Large intestine (tissue), 3 donors: ENCODE data around the gene CHD3. TPM values are rescaled to one million over a fixed set of nuclear protein-coding genes. Genes with fewer than 3 reads are reported as not detected.

Experiments used
- DNase-seq, 2 donors: peaks; one replicate each; pipeline versions ENCODE4 v3.0.0 to v3.0.0-alpha.2; 2013
- H3K27ac ChIP-seq: one replicate; pipeline ENCODE4 v1.5.1; 2013; ENCODE audit warnings: low read length
- H3K27me3 ChIP-seq: 2 replicates; pipeline ENCODE4 v1.6.1; 2013; ENCODE audit warnings: low read length; ENCODE audit not compliant: control insufficient read depth, insufficient read depth
- H3K36me3 ChIP-seq: 2 replicates; pipeline ENCODE4 v1.6.1; 2013; ENCODE audit warnings: low read length; ENCODE audit not compliant: control insufficient read depth, insufficient read depth
- H3K4me1 ChIP-seq: one replicate; pipeline ENCODE4 v1.6.1; 2013; ENCODE audit warnings: low read length; ENCODE audit not compliant: control insufficient read depth, insufficient read depth
- H3K4me3 ChIP-seq: one replicate; pipeline ENCODE4 v1.5.1; 2013; ENCODE audit warnings: low read length
- H3K9me3 ChIP-seq: one replicate; pipeline ENCODE4 v1.6.1; 2013; ENCODE audit warnings: mild to moderate bottlenecking, low read depth, low read length, moderate library complexity; ENCODE audit not compliant: control insufficient read depth
- WGBS: methylation state at CpG from one replicate; pipeline ENCODE4 v1.1.5; 2013; ENCODE audit warnings: low lambda C conversion rate; ENCODE audit not compliant: insufficient coverage; 5-methylcytosine and 5-hydroxymethylcytosine counted together
- polyA plus RNA-seq: library from polyadenylated mRNA; unstranded; fragments of 120-200 nt; gene quantifications from one replicate; pipeline ENCODE4 v1.2.1, GENCODE V29; 2013

CHD3 gene
- polyA plus RNA-seq, 1 donor, result 73.8 TPM

- no peak overlapping the region for H3K4me3 ChIP-seq
- DNase-seq, result no peak
- no peaks in the 10 kb centered on the region for H3K27me3 ChIP-seq
- H3K4me1 ChIP-seq, result no peaks in the 10 kb centered on the region
- H3K36me3 ChIP-seq, result peaks cover 19% of the 10 kb centered on the region
- no peaks in the 10 kb centered on the region for H3K9me3 ChIP-seq
- no peak overlapping the region for H3K27ac ChIP-seq
- WGBS, result 73% methylated on average over 2 of the region's 4 CpGs
Measured at GRCh38 chr17:7873051-7873450, 15.5 kb upstream of the CHD3 start.

GRCh38 chr17:7875804-7876370 is 12.7 kb upstream of the CHD3 start:
- no peak overlapping the region for H3K27ac ChIP-seq
- no peak overlapping the region for H3K4me3 ChIP-seq
- peaks cover 28% of the 10 kb centered on the region for H3K36me3 ChIP-seq
- DNase-seq, result no peak
- WGBS, result 100% methylated on average over 2 of the region's 2 CpGs
- no peaks in the 10 kb centered on the region for H3K9me3 ChIP-seq
- no peaks in the 10 kb centered on the region for H3K27me3 ChIP-seq
- no peaks in the 10 kb centered on the region for H3K4me1 ChIP-seq

GRCh38 chr17:7878234-7878633 is 10.4 kb upstream of the CHD3 start:
- Histone ChIP-seq H3K4me1 (peaks cover 13% of the 10 kb centered on the region), H3K27ac (no peak overlapping the region), H3K4me3 (no peak overlapping the region), H3K27me3 (no peaks in the 10 kb centered on the region), H3K9me3 (no peaks in the 10 kb centered on the region), H3K36me3 (peaks cover 35% of the 10 kb centered on the region)
- WGBS, result no CpG with 5 or more reads among the region's 7 CpGs
- no peak for DNase-seq

DNA sequence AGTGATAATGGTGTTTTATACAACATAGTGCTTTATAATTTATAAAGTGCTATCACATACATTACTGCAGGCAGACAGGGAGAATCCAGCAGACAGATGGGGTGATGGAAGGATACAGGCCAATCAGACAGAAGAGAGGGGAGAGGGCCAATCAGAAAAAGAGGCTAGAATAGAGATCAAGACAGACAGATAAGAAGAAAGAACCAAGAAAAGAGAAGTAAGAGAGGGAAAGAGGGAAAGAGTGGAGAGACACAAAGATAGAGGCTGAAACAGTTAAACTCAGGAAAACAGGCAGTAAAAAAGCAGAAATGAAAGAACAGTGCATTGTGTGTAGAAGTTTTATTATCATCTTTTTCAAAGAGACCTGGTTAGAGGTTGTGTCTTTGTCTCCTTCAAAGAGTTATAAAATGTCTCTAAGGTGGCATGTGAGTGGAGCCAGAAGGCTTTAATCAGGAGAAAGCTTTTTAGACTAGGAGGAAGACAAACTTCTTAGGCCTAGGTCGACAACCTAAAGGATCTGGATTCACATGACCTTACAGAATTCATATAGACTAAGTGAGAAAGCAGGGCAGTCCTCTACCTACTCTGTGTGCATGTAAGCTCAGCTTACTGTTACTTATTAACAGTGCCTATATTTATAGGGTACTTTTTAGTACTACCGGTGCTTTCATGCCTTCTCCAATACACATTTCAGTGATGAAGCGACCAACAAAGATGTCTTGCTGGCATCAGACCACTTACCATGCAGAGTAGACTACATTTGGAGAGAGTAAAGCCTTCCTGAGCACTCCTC is 8.3 kb upstream of the CHD3 start:
- DNase-seq, result no peak
- Histone ChIP-seq H3K4me3 (no peak overlapping the region), H3K27ac (no peak overlapping the region), H3K4me1 (peaks cover 19% of the 10 kb centered on the region), H3K36me3 (peaks cover 28% of the 10 kb centered on the region), H3K9me3 (no peaks in the 10 kb centered on the region), H3K27me3 (no peaks in the 10 kb centered on the region)
- no CpG with 5 or more reads among the region's 3 CpGs for WGBS

DNA sequence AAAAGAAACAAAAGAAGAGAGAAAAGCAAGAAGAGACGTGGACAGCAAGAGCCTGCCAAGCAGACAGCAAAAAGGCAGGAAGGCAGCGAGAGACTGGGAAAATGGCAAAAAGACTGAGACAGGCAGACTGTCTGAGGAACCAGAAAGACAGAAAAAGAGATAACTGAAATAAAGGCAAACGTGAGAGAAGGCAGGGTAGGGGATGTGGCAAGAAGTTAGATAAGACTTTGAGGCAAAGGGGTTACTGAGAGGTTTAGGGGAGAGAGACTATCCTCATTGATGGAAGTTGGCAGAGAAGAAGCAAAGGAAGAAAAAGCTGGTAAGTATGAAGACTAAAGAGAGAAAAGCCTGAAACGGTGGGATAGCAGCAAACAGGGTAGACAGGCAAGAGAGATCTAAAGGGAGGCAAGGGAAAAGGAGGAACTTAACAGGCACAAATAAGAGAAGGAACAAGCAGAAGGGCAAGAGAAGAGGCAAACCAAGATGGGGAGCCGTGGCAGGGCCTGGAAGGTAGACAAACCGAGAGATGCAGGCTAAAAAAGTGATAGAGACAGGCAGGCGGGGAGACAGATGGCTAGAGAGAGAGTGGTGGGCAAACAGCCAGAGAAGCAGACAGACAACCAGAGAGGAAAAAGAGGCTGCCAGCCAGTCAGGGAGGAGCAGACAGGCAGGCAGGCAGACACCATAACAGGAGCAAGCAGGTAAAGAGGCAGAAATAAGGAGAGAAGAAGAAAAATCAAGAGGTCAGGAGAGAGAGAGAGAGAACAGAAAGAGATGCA is 7.1 kb upstream of the CHD3 start:
- no peak overlapping the region for H3K4me3 ChIP-seq
- H3K27me3 ChIP-seq, result no peaks in the 10 kb centered on the region
- DNase-seq, result no peak
- peaks cover 26% of the 10 kb centered on the region for H3K36me3 ChIP-seq
- 78% methylated on average over 4 of the region's 7 CpGs for WGBS
- no peak overlapping the region for H3K27ac ChIP-seq
- H3K4me1 ChIP-seq, result peaks cover 26% of the 10 kb centered on the region
- H3K9me3 ChIP-seq, result no peaks in the 10 kb centered on the region

GRCh38 chr17:7882068-7882467 is 6.5 kb upstream of the CHD3 start:
- DNase-seq, result no peak
- peaks cover 26% of the 10 kb centered on the region for H3K36me3 ChIP-seq
- peak overlapping the region; percentile 24 for H3K27ac ChIP-seq
- H3K27me3 ChIP-seq, result no peaks in the 10 kb centered on the region
- H3K4me1 ChIP-seq, result peaks cover 31% of the 10 kb centered on the region
- no peak overlapping the region for H3K4me3 ChIP-seq
- no peaks in the 10 kb centered on the region for H3K9me3 ChIP-seq
- WGBS, result 100% methylated on average over 1 of the region's 7 CpGs

GRCh38 chr17:7882629-7883028 is 6.0 kb upstream of the CHD3 start:
- no peak overlapping the region for H3K4me3 ChIP-seq
- no peaks in the 10 kb centered on the region for H3K9me3 ChIP-seq
- no peak overlapping the region for H3K27ac ChIP-seq
- DNase-seq, result no peak
- peaks cover 35% of the 10 kb centered on the region for H3K4me1 ChIP-seq
- H3K27me3 ChIP-seq, result no peaks in the 10 kb centered on the region
- WGBS, result no CpG with 5 or more reads among the region's 3 CpGs
- H3K36me3 ChIP-seq, result peaks cover 26% of the 10 kb centered on the region

GRCh38 chr17:7883781-7884386 is 4.7 kb upstream of the CHD3 start:
- Histone ChIP-seq H3K4me3 (peak overlapping the region; percentile 40), H3K9me3 (no peaks in the 10 kb centered on the region), H3K4me1 (peaks cover 47% of the 10 kb centered on the region), H3K27me3 (no peaks in the 10 kb centered on the region), H3K36me3 (peaks cover 22% of the 10 kb centered on the region), H3K27ac (peak overlapping the region; percentile 63)
- WGBS, result no CpG with 5 or more reads among the region's 3 CpGs
- DNase-seq, result peak in 1 of 2 donors; percentile 70

- WGBS, result no CpG with 5 or more reads among the region's 100 CpGs
- Histone ChIP-seq H3K27ac (peak overlapping the region; percentile 87), H3K4me1 (peaks cover 55% of the 10 kb centered on the region), H3K4me3 (peak overlapping the region; percentile 79), H3K9me3 (no peaks in the 10 kb centered on the region), H3K36me3 (peaks cover 20% of the 10 kb centered on the region), H3K27me3 (no peaks in the 10 kb centered on the region)
- DNase-seq, result peak in 1 of 2 donors; percentile 26
Measured at GRCh38 chr17:7884581-7885366, 3.8 kb upstream of the CHD3 start.
